Stimulated activated CD4-positive, alpha-beta T cell treated with anti-CD3 and anti-CD28 coated beads, Interleukin-4, amount 100 ng/mL, for 4 hours (primary cell): ENCODE measurements around the gene TBKBP1.

Source experiments
- DNase-seq, 2 experiments: peaks; one replicate each; pipeline ENCODE4 v3.0.0-alpha.2; 2020

TBKBP1 gene

DNA sequence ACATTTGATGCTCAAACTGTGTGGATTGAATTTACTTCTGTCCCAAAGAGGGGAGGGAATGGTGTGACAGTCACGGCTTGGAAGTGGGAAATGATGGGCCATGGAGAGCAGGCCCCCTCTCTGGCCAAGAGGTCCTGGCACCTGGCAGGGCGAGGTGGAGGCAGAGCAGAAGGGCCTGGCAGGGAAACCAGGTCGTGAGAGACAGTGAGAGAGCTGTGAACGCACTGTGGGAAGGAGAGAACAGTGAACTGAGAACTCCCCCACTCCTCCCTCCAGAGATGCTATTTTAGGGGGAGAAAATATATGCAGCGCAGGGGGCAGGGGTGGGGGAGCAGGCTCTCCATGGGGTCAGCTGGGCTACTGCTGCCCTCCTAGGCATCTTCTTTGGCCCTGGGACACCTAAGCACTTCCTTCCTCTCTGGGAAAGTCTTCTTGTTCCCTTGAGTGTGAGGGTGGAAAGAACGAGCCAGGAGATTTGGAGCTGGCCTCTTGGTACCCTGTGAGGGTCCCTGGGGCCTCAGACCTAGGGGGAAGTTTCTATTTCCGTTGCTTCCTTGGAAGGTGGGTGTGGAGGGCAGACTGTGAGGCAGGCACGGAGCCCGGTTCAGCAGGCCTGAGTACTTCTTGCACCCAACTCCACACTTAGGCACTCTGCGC, 21.8 kb downstream of the TBKBP1 start:
- DNase-seq = no peak

DNA sequence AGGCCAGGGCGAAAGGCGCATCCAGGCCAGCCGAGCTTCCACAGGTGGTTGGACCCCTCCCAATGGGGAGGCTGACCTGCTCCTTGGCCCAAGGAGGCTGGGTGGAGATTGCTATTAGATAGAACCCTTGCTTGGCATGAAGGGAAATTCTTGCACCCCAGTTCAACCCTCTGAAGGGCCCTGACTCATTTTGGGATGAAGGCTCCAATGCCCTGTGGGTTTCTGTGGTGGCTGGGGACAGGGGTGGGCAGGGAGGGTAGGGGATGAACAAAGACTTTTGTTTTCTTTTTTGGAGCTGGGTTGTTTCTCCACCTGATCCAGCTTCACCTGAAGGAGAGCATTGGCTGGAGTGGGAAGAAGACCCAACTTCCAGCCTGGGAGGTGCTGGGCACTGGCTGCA, 22.4 kb downstream of the TBKBP1 start:
- no peak for DNase-seq

DNA sequence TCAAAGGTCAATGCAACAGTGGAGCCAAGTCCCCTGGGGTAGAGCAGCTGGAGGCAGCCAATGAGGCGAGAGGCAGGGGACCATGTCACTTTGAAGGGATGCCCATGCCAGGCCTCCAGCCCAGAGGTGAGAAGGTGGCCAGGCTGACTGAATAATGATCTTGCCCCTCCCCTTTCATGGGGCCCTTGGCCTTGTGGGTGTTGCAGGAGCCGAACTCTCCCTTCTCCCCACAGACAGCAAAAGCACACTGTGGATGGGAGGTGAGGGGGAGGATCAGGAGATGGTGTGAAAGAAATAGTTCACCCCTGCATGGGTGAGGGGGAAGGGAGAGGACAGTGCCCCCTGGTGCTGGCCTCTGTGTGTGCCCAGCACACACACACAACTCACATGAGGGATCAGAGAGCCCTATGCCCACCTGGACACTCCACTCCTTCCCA, 23.3 kb downstream of the TBKBP1 start:
- peak in 1 of 2 experiments; percentile 72 for DNase-seq

DNA sequence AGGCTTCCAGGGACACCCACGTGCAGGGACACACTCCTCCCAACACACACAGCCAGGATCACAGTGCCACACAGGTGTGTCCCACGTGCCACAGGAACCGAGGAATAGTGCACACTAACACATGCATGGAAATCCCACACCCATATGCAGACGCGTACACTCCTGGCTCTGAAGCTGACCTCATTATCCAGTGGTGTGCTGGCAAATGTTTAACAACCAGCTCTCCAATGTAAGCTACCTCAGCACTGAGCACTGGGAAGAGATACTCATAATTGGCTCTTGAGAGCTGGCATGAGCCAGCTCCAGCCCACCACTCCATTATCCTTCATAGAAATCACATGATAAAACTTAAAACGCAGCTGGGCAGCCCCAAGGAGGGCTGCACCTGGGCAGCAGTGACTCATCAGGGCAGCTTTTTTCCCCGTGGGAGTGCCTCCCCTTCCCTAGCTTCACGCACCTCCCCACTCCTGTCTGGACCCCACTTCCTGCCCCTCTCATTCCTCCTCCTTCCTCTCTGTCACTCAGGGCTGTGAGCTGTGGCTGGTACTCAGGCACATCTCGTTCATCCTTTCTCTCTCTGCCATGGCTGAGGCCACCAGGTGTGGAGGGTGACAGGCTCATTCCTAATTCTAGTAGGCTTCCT, 24.1 kb downstream of the TBKBP1 start:
- DNase-seq = peak in 1 of 2 experiments; percentile 89

DNA sequence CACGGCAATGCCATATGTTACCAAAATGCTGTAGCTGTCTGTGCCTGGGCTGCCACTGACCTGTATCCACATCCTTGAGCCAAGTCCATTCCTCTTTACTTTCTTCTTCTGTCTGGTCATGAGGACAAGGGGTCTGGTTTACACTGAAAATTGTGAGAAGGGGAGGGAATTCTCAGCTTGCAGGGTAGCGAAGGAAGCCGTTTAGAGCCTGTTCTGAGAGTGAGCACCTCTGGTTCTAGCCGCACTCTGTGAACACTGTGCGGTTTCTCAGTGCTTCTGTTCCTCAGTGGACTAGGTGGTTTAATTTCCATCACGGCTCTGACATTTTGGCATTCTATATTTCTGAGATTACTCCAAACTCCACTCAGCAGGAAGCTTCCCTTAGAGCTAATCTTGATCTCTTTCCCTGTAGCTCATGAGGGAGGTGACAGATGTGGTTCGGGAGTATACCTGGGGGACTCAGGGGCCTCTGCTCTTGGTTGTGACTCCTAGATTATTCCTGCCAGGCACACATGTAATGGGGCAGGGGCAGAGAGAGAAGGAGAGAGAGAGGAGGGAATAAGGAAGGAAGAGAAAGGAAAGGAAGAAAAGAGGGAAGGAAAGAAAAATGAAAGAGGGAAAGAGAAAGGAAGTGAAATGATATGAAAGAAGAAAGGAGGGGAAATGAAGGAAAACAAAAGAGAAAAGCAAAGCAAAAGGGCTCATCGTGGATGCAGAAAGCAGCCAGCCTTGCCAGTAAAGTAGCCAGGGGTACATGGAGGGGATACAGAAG, 24.9 kb downstream of the TBKBP1 start:
- no peak for DNase-seq

DNA sequence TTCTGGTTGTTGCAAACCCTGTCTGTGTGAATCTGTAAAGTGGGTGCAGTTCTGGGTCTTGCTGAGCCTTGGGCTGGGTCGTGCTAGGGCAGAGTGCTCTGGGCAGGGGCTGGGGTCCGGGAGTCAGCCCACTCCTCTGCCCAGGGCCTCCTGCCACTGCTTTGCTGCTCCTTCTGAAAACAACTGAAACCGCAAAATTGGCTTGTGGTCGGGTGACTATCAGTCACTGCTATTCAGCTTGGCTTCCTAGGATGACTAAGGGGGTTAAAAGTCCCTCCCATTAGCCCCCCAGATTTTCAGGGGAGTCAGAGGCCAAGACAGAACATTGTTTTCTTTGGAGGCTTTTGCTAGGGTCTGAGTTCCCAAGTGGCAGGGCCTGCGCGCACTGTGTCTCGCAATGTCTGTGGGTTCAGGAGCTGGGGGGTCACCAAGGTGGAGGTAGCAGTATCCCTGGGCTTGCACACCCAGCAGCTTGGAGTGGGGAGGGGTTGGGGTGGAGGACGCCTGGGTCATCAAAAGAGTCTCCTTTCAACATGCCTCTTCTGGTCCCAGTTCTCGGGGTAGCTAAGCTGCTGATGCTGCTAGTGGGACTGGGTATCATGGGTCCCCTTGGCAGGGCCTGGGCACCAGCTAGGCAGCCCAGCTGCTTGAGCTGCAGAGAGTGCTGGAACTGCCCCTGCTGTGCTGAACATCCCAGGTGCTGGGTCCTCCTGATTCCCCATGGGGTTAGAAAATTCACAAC, 25.6 kb downstream of the TBKBP1 start:
- peak; percentile 61 to 80 for DNase-seq

DNA sequence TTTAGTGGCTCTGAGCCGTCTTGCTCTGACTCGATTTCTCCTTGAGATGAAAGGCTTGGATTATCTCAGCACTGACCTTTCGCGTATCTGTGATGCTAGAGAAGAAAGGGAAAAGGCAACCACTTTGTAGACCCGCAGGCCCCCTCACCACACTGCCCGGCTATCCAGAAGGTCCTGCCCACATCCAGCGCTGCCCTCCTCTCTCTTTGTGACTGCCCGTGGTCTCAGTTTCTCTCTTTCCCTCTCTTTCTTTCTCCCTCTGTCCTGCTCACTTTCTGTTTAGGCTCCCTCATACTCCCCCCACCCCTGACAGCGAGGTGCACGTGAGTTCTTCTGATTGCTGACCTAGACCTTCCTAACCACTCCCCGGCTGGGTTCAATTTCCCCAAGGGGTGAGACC, 26.2 kb downstream of the TBKBP1 start:
- no peak for DNase-seq

DNA sequence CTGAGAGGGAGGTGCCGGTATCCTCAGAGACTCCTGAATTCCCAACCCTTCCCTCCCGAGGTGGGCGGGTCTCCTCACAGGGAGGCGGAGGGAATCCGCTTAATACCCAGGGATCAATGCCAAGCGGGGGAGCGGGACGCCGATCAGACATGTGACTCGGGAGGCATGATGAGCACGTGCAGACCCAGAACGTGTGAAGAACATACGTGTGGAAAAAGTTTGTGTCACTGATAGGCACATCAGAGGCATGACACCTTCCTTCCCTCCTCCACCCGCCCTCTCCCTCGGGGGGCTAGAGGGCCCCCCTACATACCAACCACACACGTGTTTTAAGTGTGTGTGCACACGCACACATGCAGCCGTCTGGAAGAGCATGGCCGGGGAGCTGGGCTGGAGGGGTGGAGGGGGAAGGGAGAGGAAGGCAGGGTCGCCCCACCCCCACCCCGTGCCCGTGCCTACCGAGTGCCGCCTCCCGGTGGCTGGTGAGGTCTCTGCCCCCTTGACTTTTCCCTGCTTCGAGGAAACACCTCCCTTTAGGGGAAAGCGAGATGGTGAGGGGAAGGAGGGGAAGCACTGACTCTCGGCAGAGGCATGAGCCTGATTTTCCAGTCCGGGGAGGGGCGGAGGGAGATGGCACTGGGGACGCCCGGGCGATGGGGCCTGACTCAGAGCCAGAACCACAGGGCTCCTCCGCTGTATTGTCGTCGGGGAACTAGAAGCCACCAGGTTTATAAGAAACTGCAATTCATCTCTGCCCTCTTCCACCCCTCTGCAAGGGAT, 27.0 kb downstream of the TBKBP1 start:
- peak; percentile 92 to 99 for DNase-seq

DNA sequence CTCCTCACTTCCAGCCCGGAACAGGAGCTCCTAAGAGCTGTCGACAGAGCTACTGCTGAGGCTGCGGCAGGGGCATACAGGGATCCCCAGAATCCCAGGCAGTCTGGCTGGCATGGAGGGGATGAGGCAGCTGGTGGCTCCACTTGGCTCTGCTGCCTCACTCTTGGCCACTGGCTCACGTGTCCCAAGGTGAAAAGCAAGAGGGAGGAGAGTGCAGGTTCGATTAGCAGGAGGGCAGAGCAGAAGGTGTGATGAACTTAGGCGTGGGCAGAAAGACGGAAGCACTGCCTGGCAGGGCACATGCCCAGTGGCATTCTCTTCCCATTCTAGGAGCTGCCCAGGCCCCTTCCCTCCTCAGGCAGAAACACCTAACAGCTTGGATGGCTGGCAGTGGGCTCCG, 27.8 kb downstream of the TBKBP1 start:
- peak in 1 of 2 experiments; percentile 42 for DNase-seq

DNA sequence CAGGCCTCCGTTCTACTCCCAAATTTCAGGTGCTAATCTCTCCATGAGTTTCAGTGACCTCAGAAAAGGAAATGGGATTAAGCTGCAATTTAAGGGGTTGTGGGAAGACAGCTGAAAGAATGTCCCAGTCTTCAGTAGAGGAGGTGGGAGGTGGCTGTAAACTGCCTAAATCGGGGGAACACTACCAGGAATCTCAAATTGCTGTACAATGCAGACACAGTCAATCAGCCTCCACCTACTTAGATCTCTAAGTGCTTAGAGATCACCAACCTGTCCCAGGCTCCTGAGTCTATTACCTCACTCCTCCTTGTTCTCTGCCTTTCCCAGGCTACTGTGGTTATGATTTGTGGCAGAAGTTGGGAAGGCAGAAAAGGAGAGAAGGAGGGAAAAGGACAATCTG, 30.7 kb downstream of the TBKBP1 start:
- DNase-seq = no peak

DNA sequence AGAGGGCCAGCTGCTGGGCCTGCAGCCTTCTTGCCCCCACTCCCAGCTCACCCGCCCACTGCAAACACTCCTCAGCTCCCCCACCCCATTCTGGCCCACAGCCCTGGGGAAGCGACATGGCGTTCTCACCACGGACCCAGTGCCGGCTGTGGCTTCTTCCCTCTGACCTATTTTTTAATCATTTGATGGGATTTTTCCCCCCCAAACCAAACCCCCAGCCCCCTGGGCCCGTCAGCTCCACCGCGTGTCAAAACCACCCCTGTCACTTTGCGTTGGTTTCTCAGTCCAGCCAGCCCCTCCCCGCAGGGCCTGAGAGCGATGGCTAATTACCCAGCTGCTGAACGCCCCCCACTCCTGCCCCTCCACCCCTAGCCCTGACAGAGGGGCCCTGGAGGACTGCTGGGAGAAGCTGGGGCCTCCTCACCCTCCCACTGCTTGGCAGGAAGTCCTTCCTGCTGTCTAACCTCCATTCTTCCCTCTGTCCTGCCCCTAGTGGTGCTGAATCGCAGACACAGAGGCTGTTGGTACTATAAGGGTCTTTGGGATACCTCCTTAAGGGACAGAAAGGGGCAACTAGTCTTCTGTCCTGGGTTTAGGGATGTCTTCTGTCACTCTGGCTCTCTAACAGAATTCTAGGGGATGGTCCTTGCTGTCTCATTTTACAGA, 31.6 kb downstream of the TBKBP1 start:
- DNase-seq = no peak

DNA sequence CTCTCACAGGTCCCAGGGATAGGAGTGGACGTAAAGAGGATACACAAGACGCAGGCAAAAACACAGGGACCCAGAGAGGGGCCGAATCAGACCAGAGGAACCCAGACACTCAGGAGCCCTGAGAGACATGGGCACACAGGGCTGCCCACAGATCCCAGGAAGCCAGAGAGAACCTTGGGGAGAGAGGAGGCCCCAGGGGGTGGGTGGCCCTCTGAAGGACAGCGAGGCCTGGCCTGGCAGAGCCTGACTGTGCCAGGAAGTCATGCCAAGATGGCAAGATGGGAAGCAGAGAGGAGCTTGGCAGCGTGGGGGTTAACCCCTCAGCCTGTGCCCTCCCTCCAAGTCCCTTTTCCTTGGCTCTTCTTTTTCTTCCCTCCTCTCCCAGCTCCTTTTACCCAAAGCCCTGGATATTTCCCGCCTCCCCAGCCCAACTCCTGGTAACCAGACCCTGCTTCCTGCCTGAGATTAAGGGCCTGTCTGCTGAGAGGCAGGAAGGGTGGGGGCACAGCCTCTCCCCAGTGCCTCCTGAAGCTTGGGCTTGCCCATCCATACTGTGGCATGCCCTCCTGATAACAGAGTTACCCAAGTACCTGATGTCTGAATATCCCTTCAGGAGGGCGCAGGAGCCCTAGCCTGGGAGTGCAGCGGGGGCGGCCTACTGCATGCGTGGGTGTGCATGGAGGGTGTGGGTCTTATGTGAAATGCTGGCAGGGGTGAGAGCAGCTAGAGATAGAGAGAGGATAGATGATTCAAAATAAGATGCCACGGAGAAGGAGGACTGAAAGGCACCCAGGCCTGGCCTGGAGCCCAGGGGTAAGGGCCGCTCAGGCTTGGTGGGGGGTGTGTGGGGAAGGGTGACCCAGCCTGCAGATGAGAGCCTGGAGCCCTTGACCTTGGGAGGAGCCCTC, 33.1 kb downstream of the TBKBP1 start:
- DNase-seq = no peak

DNA sequence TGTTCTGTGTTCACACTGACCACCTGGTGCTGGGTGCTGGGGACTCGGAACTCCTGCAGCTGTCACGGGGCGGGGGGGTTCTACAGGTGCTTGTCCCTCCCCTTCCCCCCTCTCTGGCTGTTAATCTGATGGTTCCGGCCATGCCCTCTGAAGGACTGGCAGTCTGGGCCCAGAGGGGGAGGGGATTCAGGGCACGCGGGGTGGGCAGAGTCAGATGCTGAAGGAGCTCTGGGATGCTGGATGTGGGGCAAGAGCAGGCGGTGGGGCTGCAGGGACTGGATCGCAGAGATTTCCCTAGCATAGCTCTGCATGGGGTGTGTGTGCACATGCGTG, 33.7 kb downstream of the TBKBP1 start:
- no peak for DNase-seq

DNA sequence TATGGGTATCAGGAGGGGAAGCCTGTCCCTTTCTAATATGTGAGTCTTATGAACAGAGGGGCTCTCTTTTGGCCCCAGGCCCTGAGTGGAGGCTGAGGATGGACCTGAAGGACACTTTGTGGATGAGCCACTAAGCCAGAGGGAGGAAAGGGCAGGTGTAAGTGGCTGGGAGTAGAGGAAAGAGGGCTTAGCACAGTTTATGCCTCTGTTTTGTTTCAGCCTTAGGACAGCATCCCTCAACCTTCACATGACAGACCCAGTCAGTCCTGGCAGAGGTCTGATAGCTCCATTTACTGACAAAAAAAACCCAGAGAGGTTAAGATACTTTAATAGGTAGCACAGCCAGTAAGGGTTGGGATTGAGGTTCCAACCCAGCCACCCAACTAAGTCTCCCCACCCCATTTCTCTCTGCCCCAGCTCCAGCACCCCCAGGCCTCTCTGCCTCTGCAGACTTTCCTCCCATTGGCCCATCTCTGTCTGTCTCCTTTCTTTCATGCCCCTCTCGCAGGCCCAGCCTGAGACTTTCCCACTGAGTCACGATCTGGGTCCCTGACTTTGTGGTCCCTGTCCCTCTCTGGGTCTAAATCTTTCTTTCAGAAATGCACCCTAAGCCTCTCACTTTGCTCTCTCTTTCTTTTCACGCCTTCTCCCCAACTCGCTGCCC, 34.4 kb downstream of the TBKBP1 start:
- no peak for DNase-seq

DNA sequence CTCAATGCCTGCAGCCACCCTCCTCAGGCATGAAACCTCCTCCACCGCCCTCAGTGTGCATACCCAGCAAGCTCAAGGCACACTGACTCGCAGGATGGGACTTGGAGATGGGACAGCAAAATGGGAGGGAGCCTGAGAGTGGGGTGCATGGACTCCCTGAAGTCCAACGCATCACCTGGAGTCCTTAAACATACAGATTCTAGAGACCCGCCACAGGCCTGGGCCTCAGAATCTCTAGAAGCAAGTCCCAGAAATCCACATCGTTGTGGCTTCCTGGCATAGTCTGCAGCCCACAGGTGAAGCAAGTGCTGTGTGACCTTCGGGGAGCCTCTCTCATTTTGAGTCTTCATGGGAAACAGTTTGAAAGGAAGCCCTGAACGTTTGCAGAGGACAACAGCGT, 35.5 kb downstream of the TBKBP1 start:
- no peak for DNase-seq

DNA sequence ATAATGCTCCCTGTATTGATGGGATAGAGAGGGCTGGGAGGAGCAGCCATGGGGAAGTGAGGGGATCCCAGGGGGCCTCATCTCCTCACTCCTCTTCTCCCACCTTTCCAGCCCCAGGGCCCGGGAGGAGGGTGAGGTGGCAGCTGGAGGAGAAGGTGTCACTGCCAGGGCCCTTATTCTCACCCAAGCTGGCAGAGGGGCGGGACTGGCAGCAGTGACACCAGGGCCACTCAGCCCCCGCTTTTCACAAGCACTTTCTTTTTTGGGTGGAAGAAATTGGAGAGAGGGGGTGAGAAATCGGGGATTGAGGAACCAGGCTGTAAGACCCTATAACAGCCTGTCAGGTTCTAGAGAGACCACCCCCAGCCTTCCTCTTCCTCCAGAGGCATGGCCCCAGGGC, 36.7 kb downstream of the TBKBP1 start:
- no peak for DNase-seq

DNA sequence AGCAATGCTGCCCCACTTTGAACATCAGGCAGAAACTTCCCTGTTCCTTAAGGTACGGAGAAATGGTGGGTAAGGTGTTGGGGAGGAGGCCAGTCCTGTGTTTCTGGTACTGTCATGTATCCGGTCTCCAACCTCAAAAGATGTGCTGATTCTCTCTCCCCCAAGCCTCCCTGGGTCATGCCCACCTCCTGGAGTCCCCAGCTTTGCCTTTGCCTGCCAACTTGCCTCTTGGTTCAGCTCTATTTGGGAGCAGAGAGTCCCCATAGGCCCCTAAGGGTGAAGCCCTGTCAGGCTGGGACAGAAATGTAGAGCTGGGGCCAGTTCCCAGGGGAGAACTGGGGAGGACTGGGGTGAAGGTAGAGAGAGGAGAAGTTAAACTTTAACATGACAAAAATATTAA, 37.4 kb downstream of the TBKBP1 start:
- DNase-seq = no peak

DNA sequence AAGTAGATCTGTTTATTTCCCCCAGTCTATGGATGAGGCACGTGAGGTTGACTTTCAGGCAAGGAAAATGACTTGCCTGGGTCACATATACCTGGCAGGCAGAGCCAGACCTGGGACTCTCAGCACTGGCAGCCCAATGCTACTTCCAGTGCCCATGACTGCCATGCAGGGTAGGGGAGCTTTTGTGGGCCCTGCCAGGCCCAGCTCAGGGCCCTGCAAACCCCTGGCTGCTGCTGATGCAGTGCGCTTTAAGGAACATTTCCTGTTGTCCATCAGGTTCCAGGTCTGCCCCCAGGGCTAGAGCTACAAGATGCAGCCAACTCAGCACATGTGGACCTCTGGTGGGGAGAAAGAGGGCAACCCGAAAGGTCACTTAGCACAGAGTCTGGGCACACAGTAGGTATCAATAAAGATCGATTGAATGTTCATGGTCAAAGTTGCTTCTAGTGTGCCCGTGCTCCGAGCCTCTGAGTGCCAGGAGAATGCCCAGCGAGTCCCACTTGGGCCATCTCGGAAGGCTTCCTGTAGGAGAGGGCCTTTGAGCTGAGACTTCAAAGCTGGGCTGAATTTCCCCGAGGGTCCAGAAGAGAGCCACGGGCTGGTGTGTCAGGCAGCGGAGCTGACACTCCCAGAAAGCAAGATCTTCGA, 38.6 kb downstream of the TBKBP1 start:
- no peak for DNase-seq

DNA sequence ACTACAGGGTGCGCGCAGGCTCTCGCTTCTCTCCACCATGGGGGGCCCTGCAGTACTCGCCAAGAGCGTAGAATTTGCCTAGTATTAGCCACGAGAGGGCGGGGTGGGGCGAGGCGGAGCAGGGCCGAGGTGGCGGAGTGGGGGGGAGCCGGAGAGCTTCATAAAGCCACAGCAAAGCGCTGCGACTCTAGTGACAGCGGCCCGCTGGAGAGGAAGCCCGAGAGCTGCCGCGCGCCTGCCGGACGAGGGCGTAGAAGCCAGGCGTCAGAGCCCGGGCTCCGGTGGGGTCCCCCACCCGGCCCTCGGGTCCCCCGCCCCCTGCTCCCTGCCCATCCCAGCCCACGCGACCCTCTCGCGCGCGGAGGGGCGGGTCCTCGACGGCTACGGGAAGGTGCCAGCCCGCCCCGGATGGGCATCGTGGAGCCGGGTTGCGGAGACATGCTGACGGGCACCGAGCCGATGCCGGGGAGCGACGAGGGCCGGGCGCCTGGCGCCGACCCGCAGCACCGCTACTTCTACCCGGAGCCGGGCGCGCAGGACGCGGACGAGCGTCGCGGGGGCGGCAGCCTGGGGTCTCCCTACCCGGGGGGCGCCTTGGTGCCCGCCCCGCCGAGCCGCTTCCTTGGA, 39.2 kb downstream of the TBKBP1 start, which contains the start of gene TBX21:
Gene TBX21 (plus strand): TSS at position 190 of the 627 bp plus-strand sequence. CDS start 219 bp downstream, at position 409.
- DNase-seq = peak; percentile 91 to 94
